Prostate gland (tissue), 2 donors: ENCODE results near the gene DCC.

Source experiments
- POLR2A ChIP-seq: fragments of 450-650 bp; IDR thresholded peaks from one replicate; pipeline ENCODE4 v1.6.1; 2016; ENCODE audit warnings: antibody characterized with exemption, mild to moderate bottlenecking
- TF ChIP-seq, protein P1 (sequence below), 4 experiments: fragments of 200-600 bp in 2 of 4; fragments of 450-650 bp in 2 of 4; sonication (generic) in 2 of 4; IDR thresholded peaks; 1 replicate in 3 of 4; 2 replicates in 1 of 4; pipeline ENCODE4 v1.5.1; 2016 to 2019; ENCODE audit warnings: antibody characterized with exemption in 4 of 4, mild to moderate bottlenecking in 2 of 4, moderate library complexity in 2 of 4

- TF ChIP-seq, protein P1, sequence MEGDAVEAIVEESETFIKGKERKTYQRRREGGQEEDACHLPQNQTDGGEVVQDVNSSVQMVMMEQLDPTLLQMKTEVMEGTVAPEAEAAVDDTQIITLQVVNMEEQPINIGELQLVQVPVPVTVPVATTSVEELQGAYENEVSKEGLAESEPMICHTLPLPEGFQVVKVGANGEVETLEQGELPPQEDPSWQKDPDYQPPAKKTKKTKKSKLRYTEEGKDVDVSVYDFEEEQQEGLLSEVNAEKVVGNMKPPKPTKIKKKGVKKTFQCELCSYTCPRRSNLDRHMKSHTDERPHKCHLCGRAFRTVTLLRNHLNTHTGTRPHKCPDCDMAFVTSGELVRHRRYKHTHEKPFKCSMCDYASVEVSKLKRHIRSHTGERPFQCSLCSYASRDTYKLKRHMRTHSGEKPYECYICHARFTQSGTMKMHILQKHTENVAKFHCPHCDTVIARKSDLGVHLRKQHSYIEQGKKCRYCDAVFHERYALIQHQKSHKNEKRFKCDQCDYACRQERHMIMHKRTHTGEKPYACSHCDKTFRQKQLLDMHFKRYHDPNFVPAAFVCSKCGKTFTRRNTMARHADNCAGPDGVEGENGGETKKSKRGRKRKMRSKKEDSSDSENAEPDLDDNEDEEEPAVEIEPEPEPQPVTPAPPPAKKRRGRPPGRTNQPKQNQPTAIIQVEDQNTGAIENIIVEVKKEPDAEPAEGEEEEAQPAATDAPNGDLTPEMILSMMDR (IDR thresholded peaks at IDR 0.05), result no peak
- TF ChIP-seq POLR2A, result no peak
Measured at GRCh38 chr18:52333860-52334259, 6.1 kb upstream of the DCC start.
